HL-60 (cell line): ENCODE data around the gene HIP1.

Source experiments
- POLR2AphosphoS5 ChIP-seq: IDR thresholded peaks from 2 replicates; pipeline ENCODE4 v1.6.1; 2012; ENCODE audit warnings: low read depth
- TF ChIP-seq, protein P1 (sequence below): IDR thresholded peaks from one replicate; pipeline ENCODE4 v1.5.1; 2011; ENCODE audit warnings: low read length, control low read depth, inconsistent platforms; ENCODE audit not compliant: insufficient read depth
- TF ChIP-seq, protein P2 (sequence below): IDR thresholded peaks from 2 replicates; pipeline ENCODE4 v1.6.1; 2012; ENCODE audit warnings: low read depth; ENCODE audit not compliant: insufficient replicate concordance

- TF ChIP-seq, protein P1, sequence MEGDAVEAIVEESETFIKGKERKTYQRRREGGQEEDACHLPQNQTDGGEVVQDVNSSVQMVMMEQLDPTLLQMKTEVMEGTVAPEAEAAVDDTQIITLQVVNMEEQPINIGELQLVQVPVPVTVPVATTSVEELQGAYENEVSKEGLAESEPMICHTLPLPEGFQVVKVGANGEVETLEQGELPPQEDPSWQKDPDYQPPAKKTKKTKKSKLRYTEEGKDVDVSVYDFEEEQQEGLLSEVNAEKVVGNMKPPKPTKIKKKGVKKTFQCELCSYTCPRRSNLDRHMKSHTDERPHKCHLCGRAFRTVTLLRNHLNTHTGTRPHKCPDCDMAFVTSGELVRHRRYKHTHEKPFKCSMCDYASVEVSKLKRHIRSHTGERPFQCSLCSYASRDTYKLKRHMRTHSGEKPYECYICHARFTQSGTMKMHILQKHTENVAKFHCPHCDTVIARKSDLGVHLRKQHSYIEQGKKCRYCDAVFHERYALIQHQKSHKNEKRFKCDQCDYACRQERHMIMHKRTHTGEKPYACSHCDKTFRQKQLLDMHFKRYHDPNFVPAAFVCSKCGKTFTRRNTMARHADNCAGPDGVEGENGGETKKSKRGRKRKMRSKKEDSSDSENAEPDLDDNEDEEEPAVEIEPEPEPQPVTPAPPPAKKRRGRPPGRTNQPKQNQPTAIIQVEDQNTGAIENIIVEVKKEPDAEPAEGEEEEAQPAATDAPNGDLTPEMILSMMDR = no peak
- no peak for TF ChIP-seq POLR2AphosphoS5
- TF ChIP-seq, protein P2, sequence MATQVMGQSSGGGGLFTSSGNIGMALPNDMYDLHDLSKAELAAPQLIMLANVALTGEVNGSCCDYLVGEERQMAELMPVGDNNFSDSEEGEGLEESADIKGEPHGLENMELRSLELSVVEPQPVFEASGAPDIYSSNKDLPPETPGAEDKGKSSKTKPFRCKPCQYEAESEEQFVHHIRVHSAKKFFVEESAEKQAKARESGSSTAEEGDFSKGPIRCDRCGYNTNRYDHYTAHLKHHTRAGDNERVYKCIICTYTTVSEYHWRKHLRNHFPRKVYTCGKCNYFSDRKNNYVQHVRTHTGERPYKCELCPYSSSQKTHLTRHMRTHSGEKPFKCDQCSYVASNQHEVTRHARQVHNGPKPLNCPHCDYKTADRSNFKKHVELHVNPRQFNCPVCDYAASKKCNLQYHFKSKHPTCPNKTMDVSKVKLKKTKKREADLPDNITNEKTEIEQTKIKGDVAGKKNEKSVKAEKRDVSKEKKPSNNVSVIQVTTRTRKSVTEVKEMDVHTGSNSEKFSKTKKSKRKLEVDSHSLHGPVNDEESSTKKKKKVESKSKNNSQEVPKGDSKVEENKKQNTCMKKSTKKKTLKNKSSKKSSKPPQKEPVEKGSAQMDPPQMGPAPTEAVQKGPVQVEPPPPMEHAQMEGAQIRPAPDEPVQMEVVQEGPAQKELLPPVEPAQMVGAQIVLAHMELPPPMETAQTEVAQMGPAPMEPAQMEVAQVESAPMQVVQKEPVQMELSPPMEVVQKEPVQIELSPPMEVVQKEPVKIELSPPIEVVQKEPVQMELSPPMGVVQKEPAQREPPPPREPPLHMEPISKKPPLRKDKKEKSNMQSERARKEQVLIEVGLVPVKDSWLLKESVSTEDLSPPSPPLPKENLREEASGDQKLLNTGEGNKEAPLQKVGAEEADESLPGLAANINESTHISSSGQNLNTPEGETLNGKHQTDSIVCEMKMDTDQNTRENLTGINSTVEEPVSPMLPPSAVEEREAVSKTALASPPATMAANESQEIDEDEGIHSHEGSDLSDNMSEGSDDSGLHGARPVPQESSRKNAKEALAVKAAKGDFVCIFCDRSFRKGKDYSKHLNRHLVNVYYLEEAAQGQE = no peak
Observed at GRCh38 chr7:75584354-75584753, 154.4 kb downstream of the HIP1 start.
